H9 (cell line): Measurements from ENCODE around the gene LPAR1. TPM values are rescaled to one million over a fixed set of nuclear protein-coding genes. Genes with fewer than 3 reads are reported as not detected.

Source experiments
- DNase-seq: peaks from one replicate; pipeline ENCODE4 v3.0.0-alpha.2; 2017
- H2AFZ ChIP-seq: one replicate; pipeline ENCODE4 v1.6.1; 2013; ENCODE audit warnings: mild to moderate bottlenecking, low read length, control low read depth, moderate library complexity
- H2AK5ac ChIP-seq: 2 replicates; pipeline ENCODE4 v1.6.1; 2013; ENCODE audit warnings: low read length, control low read depth, mixed read lengths; ENCODE audit not compliant: insufficient read length
- H2BK120ac ChIP-seq: one replicate; pipeline ENCODE4 v1.6.1; 2013; ENCODE audit warnings: low read depth, mild to moderate bottlenecking, low read length, control low read depth, inconsistent platforms; ENCODE audit not compliant: poor library complexity, severe bottlenecking
- H2BK12ac ChIP-seq: 2 replicates; pipeline ENCODE4 v1.6.1; 2013; ENCODE audit warnings: low read length, control low read depth, mixed read lengths, low read depth; ENCODE audit not compliant: insufficient read length
- H2BK15ac ChIP-seq: 2 replicates; pipeline ENCODE4 v1.6.1; 2013; ENCODE audit warnings: low read depth, low read length, control low read depth
- H2BK20ac ChIP-seq: one replicate; pipeline ENCODE4 v1.6.1; 2013; ENCODE audit warnings: low read depth, mild to moderate bottlenecking, low read length, control low read depth, inconsistent platforms; ENCODE audit not compliant: poor library complexity, severe bottlenecking
- H2BK5ac ChIP-seq: 2 replicates; pipeline ENCODE4 v1.6.1; 2013; ENCODE audit warnings: low read length, control low read depth, mixed read lengths; ENCODE audit not compliant: insufficient read length
- H3K14ac ChIP-seq: 2 replicates; pipeline ENCODE4 v1.6.1; 2013; ENCODE audit warnings: low read length, control low read depth; ENCODE audit not compliant: insufficient read depth
- H3K18ac ChIP-seq: 2 replicates; pipeline ENCODE4 v1.6.1; 2013; ENCODE audit warnings: low read depth, mild to moderate bottlenecking, mixed read lengths, low read length, control low read depth; ENCODE audit not compliant: insufficient read length
- H3K23ac ChIP-seq: 2 replicates; pipeline ENCODE4 v1.6.1; 2013; ENCODE audit warnings: low read length, control low read depth, mixed read lengths, low read depth; ENCODE audit not compliant: insufficient read length
- H3K23me2 ChIP-seq: 2 replicates; pipeline ENCODE4 v1.6.1; 2013; ENCODE audit warnings: low read depth, mild to moderate bottlenecking, mixed read lengths, low read length, control low read depth; ENCODE audit not compliant: insufficient read length, poor library complexity, severe bottlenecking
- H3K27ac ChIP-seq: 2 replicates; pipeline ENCODE4 v1.5.1; 2013; ENCODE audit warnings: low read length, control low read depth, mixed read lengths, low read depth; ENCODE audit not compliant: insufficient read length
- H3K27me3 ChIP-seq: 2 replicates; pipeline ENCODE4 v1.6.1; 2013; ENCODE audit warnings: low read length, control low read depth, inconsistent platforms; ENCODE audit not compliant: insufficient read depth
- H3K4ac ChIP-seq: 2 replicates; pipeline ENCODE4 v1.6.1; 2013; ENCODE audit warnings: low read depth, mild to moderate bottlenecking, control low read depth, inconsistent platforms, low read length, moderate library complexity
- H3K4me1 ChIP-seq: 2 replicates; pipeline ENCODE4 v1.6.1; 2013; ENCODE audit warnings: low read length, control low read depth, inconsistent platforms; ENCODE audit not compliant: insufficient read depth
- H3K4me2 ChIP-seq: 2 replicates; pipeline ENCODE4 v1.6.1; 2013; ENCODE audit warnings: low read length, control low read depth, mixed read lengths; ENCODE audit not compliant: insufficient read length, insufficient read depth
- H3K56ac ChIP-seq: 2 replicates; pipeline ENCODE4 v1.6.1; 2013; ENCODE audit warnings: low read depth, mild to moderate bottlenecking, mixed read lengths, low read length, control low read depth; ENCODE audit not compliant: insufficient read length
- H3K79me1 ChIP-seq: 2 replicates; pipeline ENCODE4 v1.6.1; 2013; ENCODE audit warnings: low read depth, mild to moderate bottlenecking, moderate library complexity, low read length, control low read depth, inconsistent platforms; ENCODE audit not compliant: insufficient read depth, poor library complexity, severe bottlenecking
- H3K79me2 ChIP-seq: 2 replicates; pipeline ENCODE4 v1.6.1; 2013; ENCODE audit warnings: low read length, control low read depth, inconsistent platforms; ENCODE audit not compliant: insufficient read depth
- H3K9ac ChIP-seq: 2 replicates; pipeline ENCODE4 v1.6.1; 2013; ENCODE audit warnings: low read length, control low read depth, mixed read lengths; ENCODE audit not compliant: insufficient read length; ENCODE audit errors: extremely low read depth
- H3K9me3 ChIP-seq: one replicate; pipeline ENCODE4 v1.6.1; 2013; ENCODE audit warnings: low read depth, low read length, inconsistent platforms; ENCODE audit not compliant: control insufficient read depth
- H3T11ph ChIP-seq: one replicate; pipeline ENCODE4 v1.6.1; 2013; ENCODE audit warnings: mild to moderate bottlenecking, low read length, control low read depth, inconsistent platforms
- H4K20me1 ChIP-seq: one replicate; pipeline ENCODE4 v1.6.1; 2013; ENCODE audit not compliant: control insufficient read depth, insufficient read length, insufficient read depth
- H4K5ac ChIP-seq: 2 replicates; pipeline ENCODE4 v1.6.1; 2013; ENCODE audit warnings: low read depth, mild to moderate bottlenecking, mixed read lengths, low read length, control low read depth; ENCODE audit not compliant: insufficient read length
- H4K8ac ChIP-seq: replicated peaks from 2 replicates; pipeline ENCODE4 v1.6.1; 2013; ENCODE audit warnings: low read length, control low read depth, mixed read lengths, low read depth; ENCODE audit not compliant: insufficient read length
- H4K91ac ChIP-seq: 2 replicates; pipeline ENCODE4 v1.6.1; 2013; ENCODE audit warnings: low read depth, mild to moderate bottlenecking, moderate library complexity, mixed read lengths, low read length, control low read depth; ENCODE audit not compliant: insufficient read length
- H3K27ac Mint-ChIP-seq, 3 experiments: 2 replicates in 2 of 3; 3 replicates in 1 of 3; pipeline ENCODE4 v1.8.0; 2020 to 2021; ENCODE audit warnings: mixed read lengths in 3 of 3, mild to moderate bottlenecking in 1 of 3, moderate library complexity in 1 of 3
- H3K27me3 Mint-ChIP-seq: 2 replicates; pipeline ENCODE4 v1.8.0; 2021; ENCODE audit warnings: low read depth, mild to moderate bottlenecking, moderate library complexity, mixed read lengths
- H3K36me3 Mint-ChIP-seq, 3 experiments: 2 replicates in 2 of 3; 3 replicates in 1 of 3; pipeline ENCODE4 v1.8.0; 2020 to 2021; ENCODE audit warnings: low read depth in 3 of 3, mixed read lengths in 3 of 3; ENCODE audit not compliant: insufficient read depth in 1 of 3
- H3K4me1 Mint-ChIP-seq, 2 experiments: 2 replicates each; pipeline ENCODE4 v1.8.0; 2020; ENCODE audit warnings: mixed read lengths in 2 of 2
- H3K4me3 Mint-ChIP-seq, 2 experiments: 2 replicates in 1 of 2; 3 replicates in 1 of 2; pipeline ENCODE4 v1.8.0; 2020 to 2021; ENCODE audit warnings: mild to moderate bottlenecking in 2 of 2, mixed read lengths in 2 of 2, moderate library complexity in 1 of 2
- H3K9me3 Mint-ChIP-seq, 2 experiments: 2 replicates in 1 of 2; 3 replicates in 1 of 2; pipeline ENCODE4 v1.8.0; 2020; ENCODE audit warnings: mild to moderate bottlenecking in 2 of 2, mixed read lengths in 2 of 2, moderate library complexity in 1 of 2
- CTCF ChIP-seq: fragments of 200-600 bp; sonication (generic); conservative IDR thresholded peaks from 3 replicates; pipeline ENCODE4 v1.8.0; 2021; ENCODE audit warnings: antibody characterized with exemption, mild to moderate bottlenecking
- WGBS: extraction: QIAGEN DNeasy Blood & Tissue Kit; methylation state at CpG from one replicate; pipeline ENCODE4 v1.1.7; 2013; ENCODE audit warnings: missing lambda C conversion rate, low lambda C conversion rate, mixed read lengths; ENCODE audit not compliant: insufficient read length; ENCODE audit errors: extremely low coverage; 5-methylcytosine and 5-hydroxymethylcytosine counted together
- total RNA-seq: library from RNA; stranded (reverse); gene quantifications from 2 replicates; pipeline ENCODE4 v1.2.1, GENCODE V29; 2021

LPAR1 gene
- total RNA-seq, 1 experiment from 2014 or later = 1.3 TPM

GRCh38 chr9:111001526-111001925 is 36.7 kb downstream of the LPAR1 start:
- Histone ChIP-seq H3K79me2 (no peaks in the 10 kb centered on the region), H3K9me3 (no peaks in the 10 kb centered on the region), H3K23ac (no peak overlapping the region), H3K27me3 (no peaks in the 10 kb centered on the region), H2AFZ (no peak overlapping the region), H2BK15ac (no peak overlapping the region), H3K23me2 (no peaks in the 10 kb centered on the region), H2BK12ac (no peak overlapping the region), H3K18ac (no peak overlapping the region), H2BK5ac (no peak overlapping the region), H3K4ac (no peak overlapping the region), H3K27ac (no peak overlapping the region), H3K4me1 (no peaks in the 10 kb centered on the region), H4K91ac (no peak overlapping the region), H3K9ac (no peak overlapping the region), H3K14ac (no peak overlapping the region), H2BK120ac (no peak overlapping the region), H2AK5ac (no peak overlapping the region), H3K4me2 (no peak overlapping the region), H3T11ph (no peak overlapping the region), H3K79me1 (no peaks in the 10 kb centered on the region), H4K20me1 (no peaks in the 10 kb centered on the region), H3K56ac (no peak overlapping the region), H2BK20ac (no peak overlapping the region), H4K5ac (no peak overlapping the region), H4K8ac (no peak overlapping the region)
- no peaks in the 10 kb centered on the region for H3K9me3 Mint-ChIP-seq
- peaks cover 24 to 30% of the 10 kb centered on the region in 2 experiments for H3K4me1 Mint-ChIP-seq
- no CpG with 5 or more reads among the region's 1 CpG for WGBS
- H3K27me3 Mint-ChIP-seq = 0 out of 2 replicates have a peak, but pooled peaks cover 1% of the 10 kb centered on the region
- no peak for DNase-seq
- TF ChIP-seq CTCF = no peak
- H3K36me3 Mint-ChIP-seq = no peaks in the 10 kb centered on the region; a peak in 1 of 7 replicates
- no peak overlapping the region for H3K4me3 Mint-ChIP-seq
- no peak overlapping the region for H3K27ac Mint-ChIP-seq
